Glomerular endothelial cell (primary cell): Measurements from ENCODE around the gene FAM110A. TPM values are rescaled to one million over a fixed set of nuclear protein-coding genes. Genes with fewer than 3 reads are reported as not detected.
"Not testable (repeated sequence)": the region's sequence is repeated elsewhere in the genome, so short reads cannot be mapped to it uniquely, and the experiment has no call there.

Source experiments
- DNase-seq: peaks from one replicate; pipeline ENCODE4 v3.0.0-alpha.2; 2011; ENCODE audit warnings: low read depth, low spot score; ENCODE audit errors: extremely low read depth
- total RNA-seq: library from RNA; depleted of rRNA; stranded (reverse); fragments of >200 nt; gene quantifications from 2 replicates; pipeline ENCODE4 v1.2.3, GENCODE V29; 2015

Gene FAM110A
- total RNA-seq, 1 donor from 2014 or later = 6.1 TPM

DNA sequence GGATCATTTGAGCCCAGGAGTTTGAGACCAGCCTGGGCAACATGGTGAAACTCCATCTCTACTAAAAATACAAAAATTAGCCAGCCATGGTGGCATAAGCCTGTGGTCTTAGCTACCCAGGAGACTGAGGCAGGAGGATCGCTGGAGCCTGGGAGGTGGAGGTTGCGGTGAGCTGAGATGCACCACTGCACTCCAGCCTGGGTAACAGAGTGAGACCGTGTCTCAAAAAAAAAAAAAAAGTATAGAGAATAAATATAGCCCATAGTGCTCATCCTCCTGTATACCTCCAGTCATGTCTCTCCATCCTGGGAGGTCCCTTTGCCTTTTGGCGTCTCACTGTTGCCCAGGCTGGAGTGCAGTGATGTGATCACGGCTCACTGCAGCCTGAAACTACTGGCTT lies 58.9 kb downstream of the FAM110A start:
- DNase-seq = not testable (repeated sequence)

Other genes starting within 250 kb of the FAM110A start
- 13.0 and 20.4 TPM in 2 replicates for gene TCF15, start 223.4 kb upstream of the FAM110A start, total RNA-seq
- 49.6 and 73.4 TPM in 2 replicates for gene SRXN1, start 180.5 kb upstream of the FAM110A start, total RNA-seq
- not detected in 2 replicates for gene SCRT2, start 157.9 kb upstream of the FAM110A start, total RNA-seq
- gene SLC52A3, start 65.2 kb upstream of the FAM110A start, total RNA-seq = not detected in 2 replicates
- gene ANGPT4, start 82.6 kb downstream of the FAM110A start, total RNA-seq = not detected in 2 replicates
- gene RSPO4, start 168.6 kb downstream of the FAM110A start, total RNA-seq = not detected in 2 replicates